Activated gamma-delta T cell treated with anti-CD3 and anti-CD28 coated beads, Interleukin-2, amount 50 U/mL, for 16 hours (primary cell): ENCODE results near the gene NLRP7.

Experiments used
- DNase-seq: peaks from one replicate; pipeline ENCODE4 v3.0.0-alpha.2; 2020; ENCODE audit warnings: low read depth

Gene NLRP7

GRCh38 chr19:54873990-54874389, 73.3 kb downstream of the NLRP7 start, which contains the start of gene FCAR:
TSS of gene FCAR (plus strand) at chr19:54874235. CDS start at chr19:54874290, 55 bp downstream.
- DNase-seq, result no peak
